Measurements from ENCODE around the gene ARHGAP42.

DNA sequence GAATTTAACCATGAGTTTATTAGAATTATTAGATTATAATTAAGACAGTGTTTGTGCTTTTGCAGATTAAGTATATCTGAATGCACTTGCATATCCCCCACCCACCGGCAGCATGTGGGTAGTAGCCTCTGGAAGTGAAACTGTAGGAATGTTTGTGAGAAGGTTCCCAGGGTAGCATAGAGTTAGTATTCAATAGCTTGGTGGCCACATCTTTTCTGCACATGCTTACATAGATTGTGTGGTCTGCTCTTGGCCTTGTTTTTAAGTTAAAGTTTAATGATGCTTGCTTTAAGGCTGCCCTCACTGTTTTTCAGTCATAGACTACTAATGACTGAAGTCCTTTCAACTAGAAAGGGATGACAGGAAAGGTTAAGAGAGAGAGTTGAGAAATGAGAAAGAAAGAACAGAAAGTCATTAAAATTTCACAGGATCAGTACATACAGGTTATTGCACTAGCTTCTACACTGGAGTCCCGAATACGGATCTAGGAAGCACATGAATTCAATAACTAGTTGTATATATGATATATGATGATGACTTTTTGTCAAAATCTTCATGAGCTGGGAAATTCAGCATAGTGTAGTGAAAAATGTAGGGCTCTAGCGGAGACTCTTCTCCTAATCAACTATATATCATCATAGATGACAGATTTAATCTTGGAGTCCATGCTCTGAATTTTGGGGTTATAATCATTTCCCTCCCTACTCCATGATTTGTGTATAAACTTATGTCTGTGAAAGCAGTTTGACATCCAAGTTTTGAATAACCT is 137.1 kb downstream of the ARHGAP42 start:
- TF ChIP-seq, protein P1, sequence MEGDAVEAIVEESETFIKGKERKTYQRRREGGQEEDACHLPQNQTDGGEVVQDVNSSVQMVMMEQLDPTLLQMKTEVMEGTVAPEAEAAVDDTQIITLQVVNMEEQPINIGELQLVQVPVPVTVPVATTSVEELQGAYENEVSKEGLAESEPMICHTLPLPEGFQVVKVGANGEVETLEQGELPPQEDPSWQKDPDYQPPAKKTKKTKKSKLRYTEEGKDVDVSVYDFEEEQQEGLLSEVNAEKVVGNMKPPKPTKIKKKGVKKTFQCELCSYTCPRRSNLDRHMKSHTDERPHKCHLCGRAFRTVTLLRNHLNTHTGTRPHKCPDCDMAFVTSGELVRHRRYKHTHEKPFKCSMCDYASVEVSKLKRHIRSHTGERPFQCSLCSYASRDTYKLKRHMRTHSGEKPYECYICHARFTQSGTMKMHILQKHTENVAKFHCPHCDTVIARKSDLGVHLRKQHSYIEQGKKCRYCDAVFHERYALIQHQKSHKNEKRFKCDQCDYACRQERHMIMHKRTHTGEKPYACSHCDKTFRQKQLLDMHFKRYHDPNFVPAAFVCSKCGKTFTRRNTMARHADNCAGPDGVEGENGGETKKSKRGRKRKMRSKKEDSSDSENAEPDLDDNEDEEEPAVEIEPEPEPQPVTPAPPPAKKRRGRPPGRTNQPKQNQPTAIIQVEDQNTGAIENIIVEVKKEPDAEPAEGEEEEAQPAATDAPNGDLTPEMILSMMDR (IDR thresholded peaks at IDR 0.05): no peak
- TF ChIP-seq POLR2A (IDR thresholded peaks at IDR 0.05): no peak
